Erythroblast (primary cell): ENCODE data around the gene CYB5R2.

Experiments used
- GATA1 ChIP-seq: IDR thresholded peaks from 2 replicates; pipeline ENCODE4 v1.6.1; 2011; ENCODE audit warnings: low read depth, mild to moderate bottlenecking, control low read depth, low read length, moderate library complexity
- POLR2A ChIP-seq: IDR thresholded peaks from 2 replicates; pipeline ENCODE4 v1.6.1; 2011; ENCODE audit warnings: mild to moderate bottlenecking, low read length

- TF ChIP-seq POLR2A (no peak), GATA1 (no peak)
These were observed 5.8 kb downstream of the CYB5R2 start for GRCh38 chr11:7667460-7667859.
